Hindlimb muscle (tissue), 1 donor: ENCODE data around the gene IGF2BP1. TPM values are rescaled to one million over a fixed set of nuclear protein-coding genes. Genes with fewer than 3 reads are reported as not detected.
"Not testable (repeated sequence)": the region's sequence is repeated elsewhere in the genome, so short reads cannot be mapped to it uniquely, and the experiment has no call there.

Source experiments
- DNase-seq: peaks from one replicate; pipeline ENCODE4 v3.0.0-alpha.2; 2013
- polyA plus RNA-seq: library from polyadenylated mRNA; unstranded; fragments of 120-200 nt; gene quantifications from one replicate; pipeline ENCODE4 v1.2.1, GENCODE V29; 2013; ENCODE audit not compliant: insufficient read length

The IGF2BP1 gene
- polyA plus RNA-seq, 1 donor, result 8.6 TPM

DNA sequence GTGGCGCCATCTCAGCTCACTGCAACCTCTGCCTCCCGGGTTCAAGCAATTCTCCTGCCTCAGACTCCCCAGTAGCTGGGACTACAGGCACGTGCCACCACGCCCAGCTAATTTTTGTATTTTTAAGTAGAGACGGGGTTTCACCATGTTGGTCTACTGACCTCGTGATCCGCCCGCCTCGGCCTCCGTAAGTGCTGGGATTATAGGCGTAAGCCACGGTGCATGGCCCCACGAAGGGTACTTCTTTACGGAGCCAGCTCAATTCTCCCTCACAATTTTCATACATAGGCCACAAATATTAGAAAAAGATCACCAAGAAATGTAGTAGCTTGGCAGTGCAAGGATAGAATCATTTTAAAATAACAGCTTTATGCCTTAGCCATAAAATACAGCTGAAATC is 106.2 kb downstream of the IGF2BP1 start:
- DNase-seq, result not testable (repeated sequence)

- no peak for DNase-seq
Observed at GRCh38 chr17:49104511-49105074, 107.4 kb downstream of the IGF2BP1 start.

Other genes with a start within 250 kb of the IGF2BP1 start
- not detected for gene TTLL6, start 180.2 kb upstream of the IGF2BP1 start, polyA plus RNA-seq
- gene CALCOCO2, start 166.3 kb upstream of the IGF2BP1 start, polyA plus RNA-seq, result 39.3 TPM
- 116 TPM for gene ATP5MC1, start 104.6 kb upstream of the IGF2BP1 start, polyA plus RNA-seq
- 54.1 TPM for gene UBE2Z, start 89.0 kb upstream of the IGF2BP1 start, polyA plus RNA-seq
- 63.6 TPM for gene SNF8, start 52.5 kb upstream of the IGF2BP1 start, polyA plus RNA-seq
- gene GIP, start 28.8 kb upstream of the IGF2BP1 start, polyA plus RNA-seq, result not detected
- 0.14 TPM for gene B4GALNT2, start 135.4 kb downstream of the IGF2BP1 start, polyA plus RNA-seq
- gene GNGT2, start 213.2 kb downstream of the IGF2BP1 start, polyA plus RNA-seq, result 1.2 TPM
- gene ABI3, start 213.3 kb downstream of the IGF2BP1 start, polyA plus RNA-seq, result 6.7 TPM
- 19.9 TPM for gene PHOSPHO1, start 233.4 kb downstream of the IGF2BP1 start, polyA plus RNA-seq